Keratinocyte (primary cell): ENCODE results near the gene B9D1.

Source experiments
- CTCF ChIP-seq, 3 experiments: IDR thresholded peaks in 1 of 3; conservative IDR thresholded peaks in 1 of 3; optimal IDR thresholded peaks in 1 of 3; 2 replicates in 2 of 3; 3 replicates in 1 of 3; pipeline versions ENCODE3 to v1.5.1; 2011; ENCODE audit warnings: low read length in 3 of 3, mild to moderate bottlenecking in 3 of 3, moderate library complexity in 2 of 3, control low read depth in 1 of 3, inconsistent platforms in 1 of 3; ENCODE audit not compliant: insufficient read depth in 2 of 3; ENCODE audit errors: extremely low read depth in 1 of 3
- EZH2 ChIP-seq: IDR thresholded peaks from one replicate; pipeline ENCODE4 v1.6.1; 2012; ENCODE audit warnings: inconsistent platforms, mild to moderate bottlenecking, low read length, moderate library complexity

DNA sequence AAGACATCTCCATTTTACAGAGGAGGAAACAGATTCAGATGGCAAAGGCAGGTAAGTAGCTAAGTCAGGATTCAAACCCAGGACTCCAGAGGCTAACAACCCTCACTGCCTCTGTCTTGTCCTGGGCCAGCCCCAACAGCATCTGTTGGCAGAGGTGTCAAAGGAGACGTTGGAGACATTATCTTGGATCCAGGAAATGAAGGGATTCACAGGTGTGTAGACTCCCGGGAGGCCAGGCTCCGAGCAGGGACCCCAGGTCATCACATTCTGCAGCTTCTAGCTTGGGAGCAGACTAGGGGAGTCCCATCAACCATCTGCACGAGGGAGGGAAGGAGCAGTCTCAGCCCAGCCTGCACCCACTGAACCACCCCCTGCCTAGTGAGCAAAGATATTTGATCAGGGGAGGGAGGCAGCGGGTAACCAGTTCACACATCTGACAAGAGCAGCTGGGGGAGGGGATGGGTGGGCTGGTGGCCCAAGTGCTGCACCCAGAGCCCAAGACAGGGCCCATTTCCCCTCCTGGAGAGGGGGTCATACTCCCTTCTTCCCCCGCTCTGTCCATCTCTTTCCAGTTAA lies 1.0 kb upstream of the B9D1 start:
- TF ChIP-seq CTCF (optimal IDR thresholded peaks at IDR 0.05 in 1 of 3, IDR thresholded peaks at IDR 0.05 in 1 of 3, conservative IDR thresholded peaks at IDR 0.05 in 1 of 3; ENCODE audit: extremely low read depth in 1 of 3, insufficient read depth in 2 of 3, low read length in 3 of 3) = no peak
- no peak for TF ChIP-seq EZH2
